Fibroblast of villous mesenchyme (primary cell): Measurements from ENCODE around the gene ZSCAN22. TPM values are rescaled to one million over a fixed set of nuclear protein-coding genes. Genes with fewer than 3 reads are reported as not detected.
A peak's percentile ranks its signal among the peaks of the same experiment; 100 is the strongest.

ENCODE experiments used
- DNase-seq: peaks from one replicate; pipeline ENCODE4 v3.0.0-alpha.2; 2010; ENCODE audit warnings: low read depth
- H3K4me3 ChIP-seq: 2 replicates; pipeline ENCODE4 v1.5.1; 2011; ENCODE audit warnings: low read depth, mild to moderate bottlenecking, low read length
- CTCF ChIP-seq: IDR thresholded peaks from 2 replicates; pipeline ENCODE4 v1.5.1; 2012; ENCODE audit warnings: low read depth, mild to moderate bottlenecking, low read length; ENCODE audit not compliant: insufficient read depth
- total RNA-seq: library from RNA; depleted of rRNA; stranded (reverse); fragments of >200 nt; gene quantifications from 2 replicates; pipeline ENCODE4 v1.2.3, GENCODE V29; 2012

The ZSCAN22 gene
- total RNA-seq, 1 donor: 3.0 TPM

DNA sequence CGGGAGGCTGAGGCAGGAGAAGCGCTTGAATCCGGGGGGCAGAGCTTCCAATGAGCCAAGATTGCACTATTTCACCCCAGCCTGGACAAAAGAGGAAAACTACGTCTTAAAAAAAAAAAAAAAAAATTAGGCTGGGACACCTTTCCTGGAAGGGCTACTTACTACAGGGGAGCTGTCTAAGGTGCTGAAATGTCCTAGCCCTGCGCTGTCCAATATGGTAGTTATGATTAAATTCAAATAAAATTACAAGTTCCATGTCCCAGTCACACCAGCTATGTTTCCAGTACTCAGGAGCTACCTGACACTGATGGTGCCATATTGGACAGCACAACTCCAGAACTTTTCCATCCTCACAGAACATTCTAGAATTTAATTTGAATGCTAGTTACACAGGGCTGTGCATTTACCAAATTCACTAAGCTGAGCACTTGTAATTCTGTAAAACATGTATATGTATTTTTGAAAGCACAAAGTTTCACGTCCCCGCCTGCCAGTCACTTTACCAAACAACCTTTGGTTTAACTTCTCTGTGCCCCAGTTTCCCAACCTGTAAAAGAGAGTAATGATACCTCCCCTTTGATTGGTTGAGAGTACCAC is 9.2 kb upstream of the ZSCAN22 start:
- DNase-seq: peak; percentile 60
- no peak overlapping the region for H3K4me3 ChIP-seq
- TF ChIP-seq CTCF: no peak

- TF ChIP-seq CTCF: no peak
- no peak overlapping the region for H3K4me3 ChIP-seq
- no peak for DNase-seq
Observed at GRCh38 chr19:58318297-58318696, 8.5 kb upstream of the ZSCAN22 start.

GRCh38 chr19:58319241-58319640 is 7.6 kb upstream of the ZSCAN22 start:
- DNase-seq: no peak
- TF ChIP-seq CTCF: no peak
- H3K4me3 ChIP-seq: no peak overlapping the region

- peak overlapping the region; percentile 87 for H3K4me3 ChIP-seq
- no peak for DNase-seq
- TF ChIP-seq CTCF: no peak
Observed at GRCh38 chr19:58325311-58326022, 1.3 kb upstream of the ZSCAN22 start.

- peak overlapping the region; percentile 87 for H3K4me3 ChIP-seq
- no peak for TF ChIP-seq CTCF
- no peak for DNase-seq
Observed at GRCh38 chr19:58326501-58326913, 287 bp upstream of the ZSCAN22 start.

DNA sequence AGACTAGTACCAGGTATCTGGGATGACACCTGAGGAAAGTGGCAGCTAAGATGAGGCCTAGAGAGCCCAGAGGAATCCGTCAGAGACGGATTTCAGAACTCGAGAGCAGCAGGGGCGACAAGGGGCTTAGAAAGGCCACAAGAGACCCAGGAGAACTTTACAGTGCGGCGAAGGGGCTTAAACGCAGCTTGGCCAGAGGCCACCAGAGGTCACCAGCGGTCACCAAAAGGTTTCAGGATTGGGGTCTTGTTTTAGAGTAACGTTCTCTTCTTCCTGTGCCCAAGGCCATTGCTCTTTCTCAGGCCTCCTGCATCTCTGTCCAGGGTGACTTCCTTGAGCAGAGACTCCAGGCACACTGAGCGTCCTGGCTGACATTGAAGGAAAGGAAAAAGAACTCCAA is 2.2 kb downstream of the ZSCAN22 start:
- no peak for DNase-seq
- no peak overlapping the region for H3K4me3 ChIP-seq
- TF ChIP-seq CTCF: peak; percentile 17
